Activated CD4-positive, alpha-beta T cell treated with anti-CD3 and anti-CD28 coated beads for 36 hours (primary cell): ENCODE data around the gene UBE2E2. TPM values are rescaled to one million over a fixed set of nuclear protein-coding genes. Genes with fewer than 3 reads are reported as not detected.

ENCODE experiments used
- ATAC-seq: fragments of 200-7000 bp; cut with Tn5 transposase; one replicate; pipeline ENCODE4 v1.10.0; 2021; ENCODE audit warnings: mild to moderate bottlenecking, moderate library complexity
- CTCF ChIA-PET: fragments of 350-600 bp; sonication (Branson Sonifier 250); formaldehyde crosslinking; loops from one replicate; lab custom pipeline; 2021; ENCODE audit warnings: antibody characterized with exemption; lab: Charles Lee
- POLR2A ChIA-PET: fragments of 350-600 bp; sonication (Branson Sonifier 250); formaldehyde crosslinking; loops from one replicate; lab custom pipeline; 2021; ENCODE audit warnings: antibody characterized with exemption, inconsistent platforms; lab: Charles Lee
- DNase-seq: peaks from one replicate; pipeline ENCODE4 v3.0.0-alpha.2; 2020
- H3K27ac Mint-ChIP-seq: one replicate; pipeline ENCODE4 v1.8.0; 2021; ENCODE audit warnings: mixed read lengths
- H3K27me3 Mint-ChIP-seq: one replicate; pipeline ENCODE4 v1.8.0; 2021; ENCODE audit warnings: mixed read lengths
- H3K36me3 Mint-ChIP-seq: one replicate; pipeline ENCODE4 v1.8.0; 2021; ENCODE audit warnings: low read depth, mixed read lengths
- H3K4me1 Mint-ChIP-seq: one replicate; pipeline ENCODE4 v1.8.0; 2021; ENCODE audit warnings: mixed read lengths
- H3K4me3 Mint-ChIP-seq: one replicate; pipeline ENCODE4 v1.8.0; 2021; ENCODE audit warnings: mild to moderate bottlenecking, moderate library complexity, mixed read lengths
- H3K9me3 Mint-ChIP-seq: one replicate; pipeline ENCODE4 v1.8.0; 2021; ENCODE audit warnings: low read depth, mixed read lengths
- intact Hi-C, 2 experiments: fragments of 100-400 bp; cut with DNase I in 1 of 2; cut with micrococcal nuclease in 1 of 2; formaldehyde crosslinking; loops; one replicate each; pipeline versions ENCODE4 v1.14.2 to v1.15.1; 2022 to 2024; cut with DNase I, micrococcal nuclease
- total RNA-seq, 2 experiments: library from RNA; stranded (reverse); gene quantifications; one replicate each; pipeline ENCODE4 v1.2.3, GENCODE V29; 2021

UBE2E2 gene
- total RNA-seq, 2 experiments from 2014 or later, result 13.5 to 18.2 TPM

GRCh38 chr3:23549148-23549910 lies 346.2 kb downstream of the UBE2E2 start:
- intact Hi-C loops, result no loop called here

GRCh38 chr3:23550402-23550801 lies 347.3 kb downstream of the UBE2E2 start:
- no peaks in the 10 kb centered on the region for H3K36me3 Mint-ChIP-seq
- POLR2A ChIA-PET, result no interaction called here
- no peak for DNase-seq
- no peaks in the 10 kb centered on the region for H3K27me3 Mint-ChIP-seq
- intact Hi-C loops, result no loop called here
- H3K9me3 Mint-ChIP-seq, result peaks cover 2% of the 10 kb centered on the region
- CTCF ChIA-PET, result no interaction called here
- no peak overlapping the region for H3K27ac Mint-ChIP-seq
- no peaks in the 10 kb centered on the region for H3K4me1 Mint-ChIP-seq
- ATAC-seq, result no peak
- H3K4me3 Mint-ChIP-seq, result no peak overlapping the region

More at GRCh38 chr3:23549148-23549910, 346.2 kb downstream of the UBE2E2 start:
- ATAC-seq, result no peak
- Mint-ChIP-seq H3K27me3 (no peaks in the 10 kb centered on the region), H3K4me3 (no peak overlapping the region), H3K4me1 (no peaks in the 10 kb centered on the region), H3K36me3 (no peaks in the 10 kb centered on the region), H3K9me3 (no peaks in the 10 kb centered on the region), H3K27ac (no peak overlapping the region)
- CTCF ChIA-PET, result interaction anchor here (0.7 kb wide), 1 partner anchor 171 kb away, joined by 3 read pairs; no protein-coding TSS in a partner anchor
- POLR2A ChIA-PET, result no interaction called here
- DNase-seq, result no peak

GRCh38 chr3:23552506-23552905 lies 349.4 kb downstream of the UBE2E2 start:
- intact Hi-C loops, result no loop called here
- DNase-seq (no peak), ATAC-seq (no peak)
- Mint-ChIP-seq H3K4me3 (no peak overlapping the region), H3K9me3 (peaks cover 2% of the 10 kb centered on the region), H3K27me3 (no peaks in the 10 kb centered on the region), H3K27ac (no peak overlapping the region), H3K36me3 (no peaks in the 10 kb centered on the region), H3K4me1 (no peaks in the 10 kb centered on the region)
- POLR2A ChIA-PET, result no interaction called here
- CTCF ChIA-PET, result no interaction called here

- CTCF ChIA-PET, result interaction anchor here (0.6 to 0.7 kb wide), 2 partner anchors 63 to 476 kb away, joined by 3 to 4 read pairs; no protein-coding TSS in a partner anchor
- Mint-ChIP-seq H3K9me3 (peaks cover 2% of the 10 kb centered on the region), H3K4me3 (no peak overlapping the region), H3K27ac (no peak overlapping the region), H3K27me3 (no peaks in the 10 kb centered on the region), H3K36me3 (no peaks in the 10 kb centered on the region), H3K4me1 (no peaks in the 10 kb centered on the region)
- POLR2A ChIA-PET, result no interaction called here
- ATAC-seq, result no peak
- intact Hi-C loops, result no loop called here
- DNase-seq, result no peak
Measured at GRCh38 chr3:23553353-23553752, 350.2 kb downstream of the UBE2E2 start.

GRCh38 chr3:23565041-23565775 lies 362.1 kb downstream of the UBE2E2 start:
- H3K27me3 Mint-ChIP-seq, result no peaks in the 10 kb centered on the region
- no peaks in the 10 kb centered on the region for H3K4me1 Mint-ChIP-seq
- H3K4me3 Mint-ChIP-seq, result no peak overlapping the region
- DNase-seq, result no peak
- intact Hi-C loops, result no loop called here
- ATAC-seq, result no peak
- H3K27ac Mint-ChIP-seq, result no peak overlapping the region
- ChIA-PET POLR2A (no interaction called here), CTCF (interaction anchor here (0.6 kb wide), 1 partner anchor 462 kb away, joined by 4 read pairs; no protein-coding TSS in a partner anchor)
- H3K9me3 Mint-ChIP-seq, result peaks cover under 1% of the 10 kb centered on the region
- no peaks in the 10 kb centered on the region for H3K36me3 Mint-ChIP-seq

- no peak for DNase-seq
Measured at GRCh38 chr3:23566499-23566898, 363.4 kb downstream of the UBE2E2 start.

GRCh38 chr3:23567917-23568316 lies 364.8 kb downstream of the UBE2E2 start:
- intact Hi-C loops, result no loop called here
- POLR2A ChIA-PET, result no interaction called here
- Mint-ChIP-seq H3K9me3 (no peaks in the 10 kb centered on the region), H3K4me1 (no peaks in the 10 kb centered on the region), H3K27ac (no peak overlapping the region), H3K36me3 (no peaks in the 10 kb centered on the region), H3K4me3 (no peak overlapping the region), H3K27me3 (no peaks in the 10 kb centered on the region)
- DNase-seq (no peak), ATAC-seq (no peak)
- CTCF ChIA-PET, result no interaction called here

More at GRCh38 chr3:23566499-23566898, 363.4 kb downstream of the UBE2E2 start:
- CTCF ChIA-PET, result no interaction called here
- no peak overlapping the region for H3K27ac Mint-ChIP-seq
- no peak for ATAC-seq
- intact Hi-C loops, result no loop called here
- H3K4me3 Mint-ChIP-seq, result no peak overlapping the region
- H3K27me3 Mint-ChIP-seq, result no peaks in the 10 kb centered on the region
- POLR2A ChIA-PET, result no interaction called here
- H3K4me1 Mint-ChIP-seq, result no peaks in the 10 kb centered on the region
- no peaks in the 10 kb centered on the region for H3K9me3 Mint-ChIP-seq
- no peaks in the 10 kb centered on the region for H3K36me3 Mint-ChIP-seq

- DNase-seq, result no peak
- POLR2A ChIA-PET, result no interaction called here
- Mint-ChIP-seq H3K27ac (no peak overlapping the region), H3K4me3 (no peak overlapping the region), H3K9me3 (peaks cover 3% of the 10 kb centered on the region), H3K36me3 (no peaks in the 10 kb centered on the region), H3K27me3 (no peaks in the 10 kb centered on the region), H3K4me1 (no peaks in the 10 kb centered on the region)
- no peak for ATAC-seq
- CTCF ChIA-PET, result no interaction called here
- intact Hi-C loops, result no loop called here
Measured at GRCh38 chr3:23573827-23574226, 370.7 kb downstream of the UBE2E2 start.

GRCh38 chr3:23574822-23575315 lies 371.7 kb downstream of the UBE2E2 start:
- no peaks in the 10 kb centered on the region for H3K36me3 Mint-ChIP-seq
- no peaks in the 10 kb centered on the region for H3K4me1 Mint-ChIP-seq
- ChIA-PET CTCF (no interaction called here), POLR2A (no interaction called here)
- no peaks in the 10 kb centered on the region for H3K27me3 Mint-ChIP-seq
- intact Hi-C loops, result no loop called here
- H3K4me3 Mint-ChIP-seq, result no peak overlapping the region
- H3K9me3 Mint-ChIP-seq, result peaks cover 3% of the 10 kb centered on the region
- DNase-seq, result no peak
- H3K27ac Mint-ChIP-seq, result no peak overlapping the region
- ATAC-seq, result no peak

- CTCF ChIA-PET, result no interaction called here
Measured at GRCh38 chr3:23575697-23576096, 372.6 kb downstream of the UBE2E2 start.

GRCh38 chr3:23576379-23576959 lies 373.3 kb downstream of the UBE2E2 start:
- ChIA-PET CTCF (no interaction called here), POLR2A (no interaction called here)
- ATAC-seq (no peak), DNase-seq (no peak)
- Mint-ChIP-seq H3K27ac (no peak overlapping the region), H3K27me3 (no peaks in the 10 kb centered on the region), H3K4me1 (no peaks in the 10 kb centered on the region), H3K4me3 (no peak overlapping the region), H3K36me3 (no peaks in the 10 kb centered on the region), H3K9me3 (peaks cover 3% of the 10 kb centered on the region)
- intact Hi-C loops, result no loop called here

More at GRCh38 chr3:23575697-23576096, 372.6 kb downstream of the UBE2E2 start:
- POLR2A ChIA-PET, result no interaction called here
- Mint-ChIP-seq H3K4me3 (no peak overlapping the region), H3K27ac (no peak overlapping the region), H3K36me3 (no peaks in the 10 kb centered on the region), H3K27me3 (no peaks in the 10 kb centered on the region), H3K9me3 (peaks cover 3% of the 10 kb centered on the region), H3K4me1 (no peaks in the 10 kb centered on the region)
- DNase-seq (no peak), ATAC-seq (no peak)
- intact Hi-C loops, result no loop called here
